Liver (tissue), 9 donors: ENCODE data around the gene CASP9. TPM values are rescaled to one million over a fixed set of nuclear protein-coding genes. Genes with fewer than 3 reads are reported as not detected.

Experiments
- DNase-seq: peaks from one replicate; pipeline ENCODE4 v3.0.0-alpha.2; 2017; ENCODE audit warnings: low spot score
- H3K27ac ChIP-seq, 2 donors: one replicate each; pipeline ENCODE4 v1.7.0; 2013; ENCODE audit warnings: inconsistent platforms in 2 of 2, low read length in 2 of 2, control low read depth in 1 of 2, low read depth in 1 of 2, mild to moderate bottlenecking in 1 of 2
- H3K27me3 ChIP-seq, 4 donors: one replicate each; pipeline versions ENCODE4 v1.6.1 to v1.7.0; 2013; ENCODE audit warnings: low read length in 3 of 4, inconsistent platforms in 1 of 4, mild to moderate bottlenecking in 1 of 4, moderate library complexity in 1 of 4; ENCODE audit not compliant: control insufficient read depth in 4 of 4, insufficient read depth in 4 of 4
- H3K36me3 ChIP-seq, 4 donors: one replicate each; pipeline versions ENCODE4 v1.6.1 to v1.7.0; 2013; ENCODE audit warnings: low read length in 3 of 4, mild to moderate bottlenecking in 3 of 4, low read depth in 1 of 4, moderate library complexity in 1 of 4; ENCODE audit not compliant: control insufficient read depth in 4 of 4, insufficient read depth in 3 of 4
- H3K4me1 ChIP-seq, 4 donors: one replicate each; pipeline versions ENCODE4 v1.6.1 to v1.7.0; 2013; ENCODE audit warnings: low read length in 3 of 4, mild to moderate bottlenecking in 3 of 4, moderate library complexity in 1 of 4; ENCODE audit not compliant: control insufficient read depth in 4 of 4, insufficient read depth in 4 of 4
- H3K4me3 ChIP-seq, 3 donors: one replicate each; pipeline versions ENCODE4 v1.6.1 to v1.7.0; 2013; ENCODE audit warnings: low read length in 3 of 3, control low read depth in 1 of 3, low read depth in 1 of 3, mild to moderate bottlenecking in 1 of 3
- H3K9ac ChIP-seq, 2 donors: one replicate each; pipeline ENCODE4 v1.7.0; 2013; ENCODE audit warnings: low read length in 2 of 2, mild to moderate bottlenecking in 2 of 2, moderate library complexity in 2 of 2, control low read depth in 1 of 2, low read depth in 1 of 2
- H3K9me3 ChIP-seq, 4 donors: one replicate each; pipeline versions ENCODE4 v1.6.1 to v1.7.0; 2013; ENCODE audit warnings: low read length in 3 of 4; ENCODE audit not compliant: control insufficient read depth in 4 of 4
- ATF3 ChIP-seq: IDR thresholded peaks from 2 replicates; pipeline ENCODE4 v1.6.1; 2016; ENCODE audit warnings: antibody characterized with exemption
- CTCF ChIP-seq: fragments of 150-350 bp; IDR thresholded peaks from 2 replicates; pipeline ENCODE4 v1.5.1; 2017; ENCODE audit warnings: improper control_type of control experiment, low read depth, low read length; ENCODE audit not compliant: missing input control
- EGR1 ChIP-seq, 2 donors: IDR thresholded peaks; 2 replicates each; pipeline ENCODE4 v1.6.1; 2016 to 2018; ENCODE audit warnings: antibody characterized with exemption in 2 of 2, low read depth in 2 of 2
- FOXA1 ChIP-seq: IDR thresholded peaks from 2 replicates; pipeline ENCODE4 v1.6.1; 2016; ENCODE audit warnings: antibody characterized with exemption
- FOXA2 ChIP-seq: IDR thresholded peaks from 2 replicates; pipeline ENCODE4 v1.6.1; 2016; ENCODE audit warnings: antibody characterized with exemption
- GABPA ChIP-seq, 2 donors: IDR thresholded peaks in 1 of 2; conservative IDR thresholded peaks in 1 of 2; 2 replicates each; pipeline ENCODE4 v1.6.1; 2016; ENCODE audit warnings: antibody characterized with exemption in 2 of 2, mild to moderate bottlenecking in 1 of 2, moderate library complexity in 1 of 2
- HNF4A ChIP-seq, 2 donors: conservative IDR thresholded peaks; 2 replicates each; pipeline ENCODE4 v1.6.1; 2016; ENCODE audit warnings: antibody characterized with exemption in 2 of 2, mild to moderate bottlenecking in 2 of 2
- HNF4G ChIP-seq: IDR thresholded peaks from 2 replicates; pipeline ENCODE4 v1.6.1; 2016; ENCODE audit warnings: antibody characterized with exemption
- JUND ChIP-seq, 2 donors: IDR thresholded peaks; 2 replicates each; pipeline ENCODE4 v1.6.1; 2016; ENCODE audit warnings: antibody characterized with exemption in 2 of 2
- NR2F2 ChIP-seq: IDR thresholded peaks from 2 replicates; pipeline ENCODE4 v1.6.1; 2016; ENCODE audit warnings: antibody characterized with exemption
- RAD21 ChIP-seq, 2 donors: IDR thresholded peaks; 2 replicates each; pipeline ENCODE4 v1.6.1; 2016; ENCODE audit warnings: antibody characterized with exemption in 2 of 2, mild to moderate bottlenecking in 2 of 2
- RXRA ChIP-seq, 2 donors: IDR thresholded peaks; 2 replicates each; pipeline ENCODE4 v1.6.1; 2017 to 2018; ENCODE audit warnings: antibody characterized with exemption in 2 of 2, mild to moderate bottlenecking in 1 of 2
- SP1 ChIP-seq: IDR thresholded peaks from 2 replicates; pipeline ENCODE4 v1.6.1; 2018; ENCODE audit warnings: antibody characterized with exemption, mild to moderate bottlenecking
- TAF1 ChIP-seq: conservative IDR thresholded peaks from 2 replicates; pipeline ENCODE4 v1.6.1; 2016; ENCODE audit warnings: antibody characterized with exemption, mild to moderate bottlenecking
- YY1 ChIP-seq: IDR thresholded peaks from 2 replicates; pipeline ENCODE4 v1.6.1; 2016; ENCODE audit warnings: antibody characterized with exemption, mild to moderate bottlenecking
- ZBTB33 ChIP-seq: IDR thresholded peaks from 2 replicates; pipeline ENCODE4 v1.6.1; 2016; ENCODE audit warnings: antibody characterized with exemption
- WGBS: extraction: QIAGEN DNeasy Blood & Tissue Kit; methylation state at CpG from one replicate; pipeline ENCODE4 v1.1.7; 2013; 5-methylcytosine and 5-hydroxymethylcytosine counted together
- polyA plus RNA-seq, 2 donors: library from polyadenylated mRNA; stranded (reverse) in 1 of 2; unstranded in 1 of 2; fragments of 200-250 nt in 1 of 2; fragments of >200 nt in 1 of 2; fragmentation: Nextera tagmentation in 1 of 2; extraction: Ambion mirVana in 1 of 2; gene quantifications; one replicate each; pipeline versions ENCODE4 v1.2.1 to v1.2.3, GENCODE V29; 2013 to 2015
- total RNA-seq, 2 donors: library from RNA; depleted of rRNA; stranded (reverse); fragments of >200 nt; gene quantifications; one replicate each; pipeline ENCODE4 v1.2.3, GENCODE V29; 2014
- TF ChIP-seq, protein P1 (sequence below): IDR thresholded peaks from 2 replicates; pipeline ENCODE4 v1.6.1; 2016; ENCODE audit warnings: antibody characterized with exemption
- TF ChIP-seq, protein P2 (sequence below): IDR thresholded peaks from 2 replicates; pipeline ENCODE4 v1.6.1; 2016; ENCODE audit warnings: antibody characterized with exemption, mild to moderate bottlenecking
- donor health status: healthy.
- donor health status: healthy.
- donor health status: healthy.
- donor health status: healthy.
- donor health status: healthy.

The CASP9 gene
- total and polyA plus RNA-seq, 4 donors = 2.8 to 5.8 (median 4.3) TPM

- WGBS = 88% methylated on average over 6 of the region's 6 CpGs
- H3K36me3 ChIP-seq = no peaks in the 10 kb centered on the region
- H3K4me1 ChIP-seq = no peaks in the 10 kb centered on the region
- no peaks in the 10 kb centered on the region for H3K27me3 ChIP-seq
- TF ChIP-seq FOXA2 (no peak), CTCF (no peak), ATF3 (no peak), TAF1 (no peak), ZBTB33 (no peak), GABPA (IDR thresholded peaks at IDR 0.05 in 1 of 2, conservative IDR thresholded peaks at IDR 0.05 in 1 of 2) (no peak), FOXA1 (no peak), HNF4G (no peak), NR2F2 (no peak), SP1 (no peak), HNF4A (conservative IDR thresholded peaks at IDR 0.05) (no peak), EGR1 (IDR thresholded peaks at IDR 0.05; ENCODE audit: low read depth in 2 of 2) (no peak), JUND (IDR thresholded peaks at IDR 0.05) (no peak)
- TF ChIP-seq, protein P1, sequence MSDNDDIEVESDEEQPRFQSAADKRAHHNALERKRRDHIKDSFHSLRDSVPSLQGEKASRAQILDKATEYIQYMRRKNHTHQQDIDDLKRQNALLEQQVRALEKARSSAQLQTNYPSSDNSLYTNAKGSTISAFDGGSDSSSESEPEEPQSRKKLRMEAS = no peak
- no peaks in the 10 kb centered on the region for H3K9me3 ChIP-seq
- no peak overlapping the region for H3K4me3 ChIP-seq
- no peak overlapping the region for H3K27ac ChIP-seq
- no peak overlapping the region for H3K9ac ChIP-seq
- DNase-seq = no peak
Observed at GRCh38 chr1:15455522-15455921, 68.5 kb downstream of the CASP9 start.

- H3K9me3 ChIP-seq = no peaks in the 10 kb centered on the region
- no peaks in the 10 kb centered on the region for H3K36me3 ChIP-seq
- H3K27ac ChIP-seq = no peak overlapping the region
- H3K27me3 ChIP-seq = no peaks in the 10 kb centered on the region
- DNase-seq = no peak
- H3K4me1 ChIP-seq = no peaks in the 10 kb centered on the region
- H3K9ac ChIP-seq = no peak overlapping the region
- H3K4me3 ChIP-seq = no peak overlapping the region
- TF ChIP-seq RXRA (IDR thresholded peaks at IDR 0.05) (no peak), ZBTB33 (no peak), FOXA1 (no peak), JUND (IDR thresholded peaks at IDR 0.05) (no peak), TAF1 (no peak), HNF4G (no peak), CTCF (no peak), HNF4A (conservative IDR thresholded peaks at IDR 0.05) (no peak), SP1 (no peak), RAD21 (IDR thresholded peaks at IDR 0.05) (no peak), YY1 (no peak), NR2F2 (no peak), EGR1 (IDR thresholded peaks at IDR 0.05; ENCODE audit: low read depth in 2 of 2) (no peak), GABPA (IDR thresholded peaks at IDR 0.05 in 1 of 2, conservative IDR thresholded peaks at IDR 0.05 in 1 of 2) (no peak), FOXA2 (no peak), ATF3 (no peak)
- TF ChIP-seq, protein P2, sequence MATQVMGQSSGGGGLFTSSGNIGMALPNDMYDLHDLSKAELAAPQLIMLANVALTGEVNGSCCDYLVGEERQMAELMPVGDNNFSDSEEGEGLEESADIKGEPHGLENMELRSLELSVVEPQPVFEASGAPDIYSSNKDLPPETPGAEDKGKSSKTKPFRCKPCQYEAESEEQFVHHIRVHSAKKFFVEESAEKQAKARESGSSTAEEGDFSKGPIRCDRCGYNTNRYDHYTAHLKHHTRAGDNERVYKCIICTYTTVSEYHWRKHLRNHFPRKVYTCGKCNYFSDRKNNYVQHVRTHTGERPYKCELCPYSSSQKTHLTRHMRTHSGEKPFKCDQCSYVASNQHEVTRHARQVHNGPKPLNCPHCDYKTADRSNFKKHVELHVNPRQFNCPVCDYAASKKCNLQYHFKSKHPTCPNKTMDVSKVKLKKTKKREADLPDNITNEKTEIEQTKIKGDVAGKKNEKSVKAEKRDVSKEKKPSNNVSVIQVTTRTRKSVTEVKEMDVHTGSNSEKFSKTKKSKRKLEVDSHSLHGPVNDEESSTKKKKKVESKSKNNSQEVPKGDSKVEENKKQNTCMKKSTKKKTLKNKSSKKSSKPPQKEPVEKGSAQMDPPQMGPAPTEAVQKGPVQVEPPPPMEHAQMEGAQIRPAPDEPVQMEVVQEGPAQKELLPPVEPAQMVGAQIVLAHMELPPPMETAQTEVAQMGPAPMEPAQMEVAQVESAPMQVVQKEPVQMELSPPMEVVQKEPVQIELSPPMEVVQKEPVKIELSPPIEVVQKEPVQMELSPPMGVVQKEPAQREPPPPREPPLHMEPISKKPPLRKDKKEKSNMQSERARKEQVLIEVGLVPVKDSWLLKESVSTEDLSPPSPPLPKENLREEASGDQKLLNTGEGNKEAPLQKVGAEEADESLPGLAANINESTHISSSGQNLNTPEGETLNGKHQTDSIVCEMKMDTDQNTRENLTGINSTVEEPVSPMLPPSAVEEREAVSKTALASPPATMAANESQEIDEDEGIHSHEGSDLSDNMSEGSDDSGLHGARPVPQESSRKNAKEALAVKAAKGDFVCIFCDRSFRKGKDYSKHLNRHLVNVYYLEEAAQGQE = no peak
- TF ChIP-seq, protein P1 = no peak
- WGBS = 73% methylated on average over 3 of the region's 3 CpGs
Observed at GRCh38 chr1:15454256-15454655, 69.8 kb downstream of the CASP9 start.
